ENCODE measurements around the gene WNT9B.

Gene WNT9B

DNA sequence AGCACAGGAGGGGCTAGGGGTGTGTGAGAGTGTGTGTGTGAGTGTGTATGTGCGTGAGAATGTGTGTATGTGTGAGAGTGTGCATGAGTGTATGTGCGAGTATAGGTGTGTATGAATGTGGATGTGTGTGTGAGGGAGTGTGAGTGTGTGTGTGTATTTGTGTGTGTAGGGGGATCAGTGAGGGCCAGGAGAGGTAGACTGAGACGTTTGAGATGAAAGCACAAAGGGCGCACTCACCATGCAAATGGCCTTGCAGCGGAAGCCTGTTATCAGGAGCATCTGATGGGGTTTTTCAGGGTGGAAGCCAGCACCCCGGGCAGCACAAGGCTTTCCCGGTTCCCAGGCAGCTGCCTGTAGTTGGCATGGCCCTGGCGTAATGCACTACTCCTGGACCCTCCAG, 14.9 kb downstream of the WNT9B start:
- no peak for DNase-seq (ENCODE audit: low spot score)
- Histone ChIP-seq H3K27ac (no peak overlapping the region), H3K4me3 (no peak overlapping the region)
- TF ChIP-seq, protein P1, sequence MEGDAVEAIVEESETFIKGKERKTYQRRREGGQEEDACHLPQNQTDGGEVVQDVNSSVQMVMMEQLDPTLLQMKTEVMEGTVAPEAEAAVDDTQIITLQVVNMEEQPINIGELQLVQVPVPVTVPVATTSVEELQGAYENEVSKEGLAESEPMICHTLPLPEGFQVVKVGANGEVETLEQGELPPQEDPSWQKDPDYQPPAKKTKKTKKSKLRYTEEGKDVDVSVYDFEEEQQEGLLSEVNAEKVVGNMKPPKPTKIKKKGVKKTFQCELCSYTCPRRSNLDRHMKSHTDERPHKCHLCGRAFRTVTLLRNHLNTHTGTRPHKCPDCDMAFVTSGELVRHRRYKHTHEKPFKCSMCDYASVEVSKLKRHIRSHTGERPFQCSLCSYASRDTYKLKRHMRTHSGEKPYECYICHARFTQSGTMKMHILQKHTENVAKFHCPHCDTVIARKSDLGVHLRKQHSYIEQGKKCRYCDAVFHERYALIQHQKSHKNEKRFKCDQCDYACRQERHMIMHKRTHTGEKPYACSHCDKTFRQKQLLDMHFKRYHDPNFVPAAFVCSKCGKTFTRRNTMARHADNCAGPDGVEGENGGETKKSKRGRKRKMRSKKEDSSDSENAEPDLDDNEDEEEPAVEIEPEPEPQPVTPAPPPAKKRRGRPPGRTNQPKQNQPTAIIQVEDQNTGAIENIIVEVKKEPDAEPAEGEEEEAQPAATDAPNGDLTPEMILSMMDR (IDR thresholded peaks at IDR 0.05): no peak

DNA sequence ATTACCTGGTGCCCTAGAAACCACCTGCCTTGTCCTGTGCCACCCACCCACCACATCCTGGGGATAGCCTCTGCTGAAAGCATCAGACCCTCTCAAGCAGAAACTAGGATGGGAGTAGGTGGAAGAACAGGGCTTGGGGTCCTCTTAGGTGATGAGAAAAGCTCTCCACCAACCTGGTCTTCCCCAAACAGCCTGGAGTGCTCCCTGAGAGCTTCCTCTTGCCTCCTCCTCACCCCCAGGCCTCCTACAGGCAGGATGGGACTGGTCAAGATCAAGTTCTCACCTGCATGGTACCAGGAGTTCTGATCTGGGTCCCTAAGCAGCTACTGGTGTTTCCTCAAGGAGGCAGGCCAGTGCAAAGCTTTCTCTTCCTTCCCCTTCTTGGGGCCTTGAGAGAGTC, 15.4 kb downstream of the WNT9B start:
- TF ChIP-seq, protein P1 (IDR thresholded peaks at IDR 0.05): no peak
- DNase-seq (ENCODE audit: low spot score): no peak
- H3K27ac ChIP-seq: no peak overlapping the region
- H3K4me3 ChIP-seq: no peak overlapping the region

DNA sequence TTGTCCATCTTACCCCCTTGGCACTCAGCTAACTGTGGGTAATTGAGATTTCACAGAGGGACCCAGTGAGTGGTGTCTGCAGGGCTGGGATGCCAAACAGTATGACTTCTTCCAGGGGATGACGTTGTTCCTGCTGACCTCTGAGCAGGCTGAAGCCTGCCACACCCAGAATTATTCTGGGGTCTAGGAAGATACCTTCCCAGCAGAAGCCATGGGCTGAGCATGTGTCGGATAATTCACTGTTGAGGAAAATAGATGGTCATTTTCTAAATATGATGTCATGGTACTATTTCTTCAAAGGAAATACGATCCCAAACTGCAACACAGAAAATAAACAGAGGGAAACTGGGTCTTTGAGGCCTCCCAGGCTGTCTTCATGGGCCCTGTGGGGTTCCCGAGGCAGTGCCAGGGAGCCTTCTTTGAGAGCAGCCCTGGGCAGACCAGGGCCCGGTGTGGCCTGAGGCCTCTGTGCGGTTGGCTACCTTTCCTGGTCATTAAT, 17.4 kb downstream of the WNT9B start:
- TF ChIP-seq, protein P1 (IDR thresholded peaks at IDR 0.05): no peak
- H3K27ac ChIP-seq: no peak overlapping the region
- DNase-seq (ENCODE audit: low spot score): no peak
- H3K4me3 ChIP-seq: no peak overlapping the region

DNA sequence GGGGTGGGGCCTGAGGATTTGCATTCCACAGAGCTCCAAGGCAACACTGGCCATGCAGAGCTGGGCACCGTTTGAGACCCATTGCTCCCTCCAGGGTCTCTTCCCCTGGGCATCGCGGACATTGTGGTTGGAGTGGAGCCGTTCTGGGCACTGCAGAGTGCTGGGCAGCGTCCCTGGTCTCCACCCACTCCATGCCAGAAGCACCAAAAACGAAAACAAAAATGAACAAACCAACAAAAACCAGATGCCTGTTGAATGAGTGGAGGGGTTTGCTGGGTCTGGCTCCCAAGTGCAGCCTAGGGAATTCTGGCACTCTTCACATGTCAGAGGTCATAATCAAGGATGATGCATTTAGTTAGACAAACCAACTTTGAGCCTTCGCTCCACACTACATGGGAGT, 17.9 kb downstream of the WNT9B start:
- no peak for DNase-seq (ENCODE audit: low spot score)
- Histone ChIP-seq H3K4me3 (no peak overlapping the region), H3K27ac (no peak overlapping the region)
- TF ChIP-seq, protein P1 (IDR thresholded peaks at IDR 0.05): no peak

DNA sequence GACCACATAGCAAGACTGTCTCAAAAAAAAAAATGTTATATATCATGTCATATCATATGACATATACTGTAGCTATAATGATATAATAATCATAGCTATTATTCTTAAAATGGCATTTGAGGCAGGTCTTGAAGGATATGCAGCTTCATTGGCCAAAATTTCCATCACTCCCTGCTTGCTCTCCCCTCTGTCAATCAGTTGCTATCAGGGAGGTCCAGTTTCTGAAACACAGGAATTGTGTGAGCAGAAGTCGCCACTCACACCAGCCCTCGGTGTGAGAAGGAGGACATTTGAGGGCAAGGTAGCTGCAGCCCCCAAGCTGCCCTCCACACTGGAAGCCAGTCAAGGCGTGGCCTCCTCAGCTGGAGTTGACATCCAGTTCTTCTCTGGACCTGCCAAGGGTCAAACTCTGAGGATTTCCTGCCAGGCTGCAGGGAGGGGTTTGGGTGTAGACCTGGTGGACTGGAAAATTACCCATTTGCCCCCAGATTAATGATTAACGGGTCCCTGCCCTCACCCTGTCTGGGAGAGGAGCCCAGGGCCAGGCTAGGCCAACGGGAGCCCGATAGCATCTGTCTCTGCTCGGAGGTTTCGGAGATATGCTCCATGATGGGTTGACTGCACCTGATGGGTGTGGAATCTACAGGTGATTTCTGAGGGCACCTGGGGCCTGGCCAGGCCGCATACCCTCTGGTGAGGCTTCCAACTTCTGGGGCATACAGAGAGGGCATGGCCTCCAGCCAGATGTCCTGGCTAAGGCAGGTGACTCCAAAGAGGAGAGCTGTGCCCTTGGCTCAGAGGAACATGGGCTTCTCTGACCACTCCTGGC, 18.8 kb downstream of the WNT9B start:
- H3K4me3 ChIP-seq: no peak overlapping the region
- no peak overlapping the region for H3K27ac ChIP-seq
- DNase-seq (ENCODE audit: low spot score): no peak
- TF ChIP-seq, protein P1 (IDR thresholded peaks at IDR 0.05): no peak

DNA sequence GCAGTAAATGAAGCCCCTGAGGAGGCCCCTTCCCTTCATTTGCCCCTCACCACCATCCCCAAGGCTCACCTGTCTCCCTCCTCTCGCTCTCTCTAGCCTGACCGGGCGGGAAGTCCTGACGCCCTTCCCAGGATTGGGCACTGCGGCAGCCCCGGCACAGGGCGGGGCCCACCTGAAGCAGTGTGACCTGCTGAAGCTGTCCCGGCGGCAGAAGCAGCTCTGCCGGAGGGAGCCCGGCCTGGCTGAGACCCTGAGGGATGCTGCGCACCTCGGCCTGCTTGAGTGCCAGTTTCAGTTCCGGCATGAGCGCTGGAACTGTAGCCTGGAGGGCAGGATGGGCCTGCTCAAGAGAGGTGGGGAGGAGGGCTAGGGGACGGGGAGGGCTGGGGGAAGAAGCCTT, 21.0 kb downstream of the WNT9B start:
- H3K27ac ChIP-seq: no peak overlapping the region
- no peak overlapping the region for H3K4me3 ChIP-seq
- DNase-seq (ENCODE audit: low spot score): no peak
- TF ChIP-seq, protein P1 (IDR thresholded peaks at IDR 0.05): no peak
